ENCODE results near the gene SYT11.

Gene SYT11

DNA sequence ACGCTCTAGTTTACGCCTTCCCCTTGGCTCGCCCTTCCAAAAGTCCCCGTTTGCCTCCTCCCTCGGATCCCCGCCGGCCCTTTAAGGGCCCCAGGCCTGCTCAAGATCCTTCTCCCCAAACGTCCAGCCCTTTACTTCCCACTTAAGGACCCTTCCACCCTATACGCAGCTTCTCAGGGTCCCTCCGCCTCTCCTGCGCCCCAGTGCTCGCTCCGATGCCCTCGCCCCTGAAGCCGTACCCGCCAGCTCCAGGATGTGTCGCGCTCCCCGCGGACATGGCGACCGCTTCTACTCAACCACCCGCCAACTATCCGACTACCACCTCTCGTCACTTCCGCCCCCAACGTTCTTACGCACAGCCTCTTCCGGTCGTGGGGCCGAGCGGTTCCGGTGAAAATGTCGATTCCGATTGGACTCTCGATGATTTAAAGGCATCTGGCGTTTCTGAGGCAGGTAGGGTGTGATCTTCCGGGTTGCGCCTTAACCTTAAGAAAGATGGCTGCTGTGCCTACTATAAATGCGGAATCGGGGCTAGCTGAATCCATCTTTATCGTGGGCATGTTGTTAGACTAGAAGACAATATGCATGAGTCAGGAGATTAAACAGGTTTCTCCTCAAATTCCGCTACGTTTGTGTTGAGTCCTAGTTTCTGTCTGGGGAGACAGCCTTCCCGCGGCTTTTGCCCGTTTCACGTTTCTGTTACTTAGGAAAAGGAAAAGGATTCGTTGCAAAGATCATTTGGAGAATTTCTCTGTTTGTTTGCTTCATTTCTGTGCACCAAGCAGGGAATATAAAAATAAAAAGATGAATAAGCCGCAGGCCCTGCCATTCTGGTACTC lies 74.9 kb downstream of the SYT11 start, which contains the start of gene KHDC4:
Gene KHDC4, minus strand, starts transcription at position 317 of the 839 bp plus-strand sequence. Its CDS starts 40 bp downstream, at position 277.
- DNase-seq, result peak; percentile 84 to 99 (median 94)
